ENCODE results near the gene SMARCE1. TPM values are rescaled to one million over a fixed set of nuclear protein-coding genes. Genes with fewer than 3 reads are reported as not detected.
A peak's percentile ranks its signal among the peaks of the same experiment; 100 is the strongest.

The SMARCE1 gene
- total RNA-seq, 2 donors from 2014 or later, result 85.6 to 93.9 TPM

GRCh38 chr17:40577611-40578065 is 70.0 kb downstream of the SMARCE1 start:
- DNase-seq (ENCODE audit: low spot score in 2 of 2) (no peak), ATAC-seq (peak; percentile 65 to 77)
- Mint-ChIP-seq H3K36me3 (peaks cover 29 to 59% of the 10 kb centered on the region in 2 donors), H3K9me3 (peaks cover 22 to 34% of the 10 kb centered on the region in 2 donors), H3K27ac (peak overlapping the region; percentile 83 to 89)

GRCh38 chr17:40576113-40576740 is 71.4 kb downstream of the SMARCE1 start:
- Mint-ChIP-seq H3K9me3 (peaks cover 34 to 46% of the 10 kb centered on the region in 2 donors), H3K36me3 (peaks cover 43 to 72% of the 10 kb centered on the region in 2 donors), H3K27ac (peak overlapping the region; percentile 17 to 83)
- ATAC-seq (peak in 1 of 2 donors; percentile 16), DNase-seq (ENCODE audit: low spot score in 2 of 2) (no peak)

Other genes starting within 250 kb of the SMARCE1 start
- gene TOP2A, start 229.9 kb downstream of the SMARCE1 start, total RNA-seq, result 100 to 1,000 TPM; 283 to 508 TPM
- 10 to 100 TPM in 1 of 2 donors, 1 to 10 TPM in 1; 8.4 to 85.1 TPM for gene IGFBP4, start 204.4 kb downstream of the SMARCE1 start, total RNA-seq
- 10 to 100 TPM in 1 of 2 donors, 1 to 10 TPM in 1; 1.7 to 11.6 TPM for gene TNS4, start 146.2 kb downstream of the SMARCE1 start, total RNA-seq
- gene CCR7, start 82.3 kb downstream of the SMARCE1 start, total RNA-seq, result 100 to 1,000 TPM; 287 to 301 TPM
- gene KRT222, start 17.4 kb upstream of the SMARCE1 start, total RNA-seq, result not detected
- not detected for gene KRT24, start 55.9 kb upstream of the SMARCE1 start, total RNA-seq
- not detected for gene KRT25, start 107.5 kb upstream of the SMARCE1 start, total RNA-seq
- gene KRT26, start 124.4 kb upstream of the SMARCE1 start, total RNA-seq, result not detected
- gene KRT27, start 134.7 kb upstream of the SMARCE1 start, total RNA-seq, result not detected
- gene KRT28, start 152.1 kb upstream of the SMARCE1 start, total RNA-seq, result not detected
- 10 to 100 TPM; 28.2 to 33.2 TPM for gene KRT10, start 174.8 kb upstream of the SMARCE1 start, total RNA-seq
- gene KRT12, start 219.4 kb upstream of the SMARCE1 start, total RNA-seq, result not detected
- not detected for gene KRT20, start 237.4 kb upstream of the SMARCE1 start, total RNA-seq

Measured in activated naive CD4-positive, alpha-beta T cell treated with anti-CD3 and anti-CD28 coated beads, Interleukin-2, amount 50 U/mL, for 72 hours (primary cell).